Neutrophil (primary cell): ENCODE data around the gene RPS18.

Source experiments
- H3K27ac ChIP-seq: fragments of 200-600 bp; sonication (generic); 2 replicates; pipeline ENCODE4 v1.5.1; 2016; ENCODE audit warnings: mild to moderate bottlenecking, moderate library complexity
- H3K27me3 ChIP-seq: fragments of 200-600 bp; sonication (generic); 2 replicates; pipeline ENCODE4 v1.6.0; 2016; ENCODE audit warnings: mild to moderate bottlenecking
- H3K36me3 ChIP-seq: fragments of 200-600 bp; sonication (generic); 2 replicates; pipeline ENCODE4 v1.5.1; 2017
- H3K4me1 ChIP-seq, 2 experiments: fragments of 200-600 bp in 1 of 2; sonication (generic) in 1 of 2; 1 replicate in 1 of 2; 2 replicates in 1 of 2; pipeline versions ENCODE4 v1.5.1 to v1.6.1; 2013 to 2016; ENCODE audit warnings: low read depth in 1 of 2, low read length in 1 of 2, mild to moderate bottlenecking in 1 of 2, moderate library complexity in 1 of 2; ENCODE audit not compliant: control insufficient read depth in 1 of 2, insufficient read depth in 1 of 2
- H3K4me3 ChIP-seq, 2 experiments: fragments of 200-600 bp in 1 of 2; sonication (generic) in 1 of 2; 1 replicate in 1 of 2; 2 replicates in 1 of 2; pipeline ENCODE4 v1.5.1; 2013 to 2016; ENCODE audit warnings: low read depth in 1 of 2, low read length in 1 of 2, mild to moderate bottlenecking in 1 of 2, moderate library complexity in 1 of 2
- H3K9me3 ChIP-seq: fragments of 200-600 bp; sonication (generic); 2 replicates; pipeline ENCODE4 v1.5.1; 2016
- TF ChIP-seq, protein P1 (sequence below): fragments of 200-600 bp; sonication (generic); IDR thresholded peaks from 2 replicates; pipeline ENCODE4 v1.5.1; 2016; ENCODE audit warnings: antibody characterized with exemption

RPS18 gene

DNA sequence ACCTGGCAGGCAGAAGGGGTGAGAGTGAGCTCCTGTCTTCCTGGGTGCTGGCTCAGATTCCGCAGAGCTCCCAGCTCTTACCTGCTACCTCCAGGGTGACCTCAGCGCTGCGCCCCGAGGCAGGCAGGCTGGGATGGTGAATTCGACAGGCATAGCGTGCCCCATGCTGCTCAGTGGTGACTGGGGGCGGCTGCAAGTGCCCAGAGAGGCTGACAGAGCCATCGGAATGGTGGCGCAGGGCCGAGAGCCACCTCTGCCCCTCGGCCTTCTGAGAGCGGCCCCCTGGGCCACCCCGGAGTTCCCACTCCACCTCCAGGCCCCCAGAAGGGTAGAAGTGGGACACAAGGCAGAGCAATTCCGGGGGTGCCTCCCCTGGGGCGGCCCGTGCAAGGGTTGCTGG is 32.3 kb downstream of the RPS18 start:
- H3K27me3 ChIP-seq: no peaks in the 10 kb centered on the region
- peaks cover 21 to 31% of the 10 kb centered on the region in 2 experiments for H3K4me1 ChIP-seq
- peak overlapping the region; percentile 46 for H3K27ac ChIP-seq
- peaks cover 78% of the 10 kb centered on the region for H3K36me3 ChIP-seq
- no peaks in the 10 kb centered on the region for H3K9me3 ChIP-seq
- TF ChIP-seq, protein P1, sequence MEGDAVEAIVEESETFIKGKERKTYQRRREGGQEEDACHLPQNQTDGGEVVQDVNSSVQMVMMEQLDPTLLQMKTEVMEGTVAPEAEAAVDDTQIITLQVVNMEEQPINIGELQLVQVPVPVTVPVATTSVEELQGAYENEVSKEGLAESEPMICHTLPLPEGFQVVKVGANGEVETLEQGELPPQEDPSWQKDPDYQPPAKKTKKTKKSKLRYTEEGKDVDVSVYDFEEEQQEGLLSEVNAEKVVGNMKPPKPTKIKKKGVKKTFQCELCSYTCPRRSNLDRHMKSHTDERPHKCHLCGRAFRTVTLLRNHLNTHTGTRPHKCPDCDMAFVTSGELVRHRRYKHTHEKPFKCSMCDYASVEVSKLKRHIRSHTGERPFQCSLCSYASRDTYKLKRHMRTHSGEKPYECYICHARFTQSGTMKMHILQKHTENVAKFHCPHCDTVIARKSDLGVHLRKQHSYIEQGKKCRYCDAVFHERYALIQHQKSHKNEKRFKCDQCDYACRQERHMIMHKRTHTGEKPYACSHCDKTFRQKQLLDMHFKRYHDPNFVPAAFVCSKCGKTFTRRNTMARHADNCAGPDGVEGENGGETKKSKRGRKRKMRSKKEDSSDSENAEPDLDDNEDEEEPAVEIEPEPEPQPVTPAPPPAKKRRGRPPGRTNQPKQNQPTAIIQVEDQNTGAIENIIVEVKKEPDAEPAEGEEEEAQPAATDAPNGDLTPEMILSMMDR: no peak
- H3K4me3 ChIP-seq: no peak overlapping the region

- Histone ChIP-seq H3K27me3 (no peaks in the 10 kb centered on the region), H3K9me3 (no peaks in the 10 kb centered on the region), H3K4me3 (no peak overlapping the region), H3K36me3 (peaks cover 80% of the 10 kb centered on the region), H3K27ac (peak overlapping the region; percentile 57), H3K4me1 (peaks cover 15 to 25% of the 10 kb centered on the region in 2 experiments)
- TF ChIP-seq, protein P1: no peak
Observed at GRCh38 chr6:33305052-33305451, 33.2 kb downstream of the RPS18 start.

- Histone ChIP-seq H3K27me3 (no peaks in the 10 kb centered on the region), H3K36me3 (peaks cover 81% of the 10 kb centered on the region), H3K4me3 (no peak overlapping the region), H3K4me1 (peaks cover 18 to 20% of the 10 kb centered on the region in 2 experiments), H3K27ac (peak overlapping the region; percentile 57), H3K9me3 (no peaks in the 10 kb centered on the region)
- TF ChIP-seq, protein P1: no peak
Observed at GRCh38 chr6:33306356-33306755, 34.5 kb downstream of the RPS18 start.

DNA sequence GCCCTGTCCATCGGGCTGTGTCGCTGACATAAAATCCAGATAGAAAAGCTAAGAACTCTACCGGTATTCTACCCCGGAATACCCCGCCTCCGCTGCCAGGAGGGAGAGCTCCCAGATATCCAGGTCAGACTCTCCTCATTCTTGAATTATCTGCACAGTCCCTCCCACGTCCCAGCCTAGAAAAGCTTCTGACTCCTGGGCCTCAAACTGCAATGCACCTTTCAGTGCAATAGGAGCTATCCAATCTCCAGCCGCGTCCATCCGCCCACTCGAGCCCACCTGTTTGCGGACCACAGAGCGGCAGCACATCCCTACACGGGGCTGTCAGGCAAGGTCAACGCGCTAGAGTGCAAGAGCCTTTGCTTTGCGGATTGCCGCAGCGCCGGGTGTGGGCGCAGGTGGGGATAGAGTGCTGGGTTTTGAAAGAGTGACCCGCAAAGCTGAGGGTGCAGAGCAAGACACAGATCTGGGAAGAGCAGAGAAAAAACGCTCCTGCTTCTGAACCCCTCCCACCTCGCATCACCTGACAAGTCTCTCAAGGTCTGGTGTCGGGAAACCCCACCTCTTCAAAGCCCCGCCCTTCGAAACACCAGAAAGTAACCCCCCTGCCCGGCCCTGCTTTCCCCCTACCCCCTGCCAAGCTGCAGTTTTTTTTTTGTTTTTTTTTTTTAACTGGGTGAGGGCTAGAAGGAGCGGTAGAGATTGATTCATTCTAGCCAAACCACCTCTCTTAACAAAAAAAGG is 40.7 kb downstream of the RPS18 start:
- Histone ChIP-seq H3K9me3 (no peaks in the 10 kb centered on the region), H3K4me1 (peaks cover 50 to 57% of the 10 kb centered on the region in 2 experiments), H3K36me3 (peaks cover 36% of the 10 kb centered on the region), H3K27me3 (no peaks in the 10 kb centered on the region), H3K4me3 (peak overlapping the region; percentile 91 to 92), H3K27ac (peak overlapping the region; percentile 100)
- TF ChIP-seq, protein P1: no peak

DNA sequence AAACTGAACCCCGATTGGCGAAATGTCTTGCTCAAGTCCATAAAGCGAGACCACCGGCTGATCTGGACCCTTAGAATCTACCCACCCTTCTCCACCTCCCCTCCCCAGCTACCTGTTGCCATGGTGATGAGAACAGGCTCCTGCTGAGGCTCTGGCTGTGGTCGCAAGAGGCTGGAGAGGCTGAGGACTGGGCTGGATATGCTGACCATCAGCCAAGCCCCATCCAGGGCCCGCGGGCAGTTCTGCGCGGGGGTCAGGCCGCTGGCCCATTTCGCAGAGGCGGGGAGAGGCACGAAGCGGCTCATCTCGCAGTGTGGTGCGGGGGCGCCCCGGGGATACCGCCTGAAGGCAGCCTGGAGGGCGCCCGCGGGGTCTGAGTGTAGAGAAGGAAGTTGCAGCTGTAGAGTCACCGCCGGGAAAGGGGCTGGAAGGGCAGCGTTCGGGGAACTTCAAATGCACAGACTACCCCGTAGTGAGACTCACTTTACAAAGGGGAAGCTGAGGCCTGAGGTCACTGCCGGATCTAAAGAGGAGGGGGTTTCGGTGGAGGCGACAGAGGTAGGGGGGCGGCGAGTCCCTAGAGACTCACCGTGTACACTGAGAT is 41.3 kb downstream of the RPS18 start:
- H3K36me3 ChIP-seq: peaks cover 31% of the 10 kb centered on the region
- H3K27me3 ChIP-seq: no peaks in the 10 kb centered on the region
- peak overlapping the region; percentile 100 for H3K27ac ChIP-seq
- H3K9me3 ChIP-seq: no peaks in the 10 kb centered on the region
- peak overlapping the region; percentile 91 to 92 for H3K4me3 ChIP-seq
- H3K4me1 ChIP-seq: peaks cover 53 to 62% of the 10 kb centered on the region in 2 experiments
- TF ChIP-seq, protein P1: peak; percentile 22
